SH-SY5Y (cell line): ENCODE results near the gene MYRF.

Experiments used
- GATA2 ChIP-seq: IDR thresholded peaks from 2 replicates; pipeline ENCODE4 v1.6.1; 2011; ENCODE audit warnings: mild to moderate bottlenecking, low read depth, low read length
- GATA3 ChIP-seq: IDR thresholded peaks from 2 replicates; pipeline ENCODE4 v1.6.1; 2011; ENCODE audit warnings: low read depth, mild to moderate bottlenecking, low read length, moderate library complexity

DNA sequence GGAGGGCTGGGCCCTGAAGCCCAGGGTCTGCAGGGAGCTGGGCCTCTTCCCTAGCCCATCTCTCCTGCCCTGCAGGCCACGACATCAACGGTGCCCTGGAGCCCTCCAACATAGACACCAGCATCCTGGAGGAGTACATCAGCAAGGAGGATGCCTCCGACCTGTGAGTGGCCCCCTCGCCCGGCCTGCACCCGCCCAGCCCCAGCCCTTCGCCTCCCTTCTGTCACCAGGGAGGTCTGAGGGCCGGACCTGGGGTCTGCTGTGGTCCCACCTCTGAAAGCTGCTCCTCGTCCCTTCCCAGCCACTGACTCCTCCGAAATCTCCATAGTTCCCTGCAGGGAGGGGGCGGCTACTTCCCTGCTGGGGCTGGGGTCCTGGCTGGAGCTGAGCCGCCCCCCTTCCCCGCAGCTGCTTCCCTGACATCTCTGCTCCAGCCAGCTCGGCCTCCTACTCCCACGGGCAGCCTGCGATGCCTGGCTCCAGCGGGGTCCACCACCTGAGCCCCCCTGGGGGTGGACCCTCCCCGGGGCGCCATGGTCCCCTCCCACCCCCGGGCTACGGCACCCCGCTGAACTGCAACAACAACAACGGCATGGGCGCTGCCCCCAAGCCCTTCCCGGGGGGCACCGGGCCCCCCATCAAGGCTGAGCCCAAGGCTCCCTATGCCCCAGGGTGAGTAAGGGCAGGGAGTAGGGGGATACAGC is 13.3 kb downstream of the MYRF start:
- no peak for TF ChIP-seq GATA2
- no peak for TF ChIP-seq GATA3
